OCI-LY1 (cell line): ENCODE data around the gene NWD2.

Source experiments
- H2AFZ ChIP-seq: fragments of 200-600 bp; sonication (generic), shearing (Covaris generic); 2 replicates; pipeline ENCODE4 v1.6.0; 2014; ENCODE audit warnings: antibody characterized with exemption, mild to moderate bottlenecking, low read length
- H3F3A ChIP-seq: fragments of 200-600 bp; sonication (generic), shearing (Covaris generic); 2 replicates; pipeline ENCODE4 v1.6.0; 2014; ENCODE audit warnings: mild to moderate bottlenecking, antibody characterized with exemption, low read length, moderate library complexity; ENCODE audit not compliant: insufficient read depth
- H3K27ac ChIP-seq: fragments of 200-600 bp; sonication (generic); 2 replicates; pipeline ENCODE4 v1.5.1; 2014; ENCODE audit warnings: low read length, mixed run types, mild to moderate bottlenecking, low read depth; ENCODE audit not compliant: poor library complexity, severe bottlenecking
- H3K27me3 ChIP-seq: fragments of 200-600 bp; sonication (generic); 2 replicates; pipeline ENCODE4 v1.6.0; 2014; ENCODE audit warnings: antibody characterized with exemption, mild to moderate bottlenecking, low read length, moderate library complexity; ENCODE audit not compliant: insufficient read depth
- H3K36me3 ChIP-seq: fragments of 200-600 bp; sonication (generic); 2 replicates; pipeline ENCODE4 v1.6.1; 2014; ENCODE audit warnings: mild to moderate bottlenecking, antibody characterized with exemption, low read length, moderate library complexity, mixed read lengths; ENCODE audit not compliant: insufficient read depth
- H3K4me1 ChIP-seq: fragments of 200-600 bp; sonication (generic); 2 replicates; pipeline ENCODE4 v1.5.1; 2014; ENCODE audit warnings: mild to moderate bottlenecking, low read length, moderate library complexity; ENCODE audit not compliant: insufficient read depth, severe bottlenecking
- H3K4me2 ChIP-seq: fragments of 200-600 bp; sonication (generic), shearing (Covaris generic); 2 replicates; pipeline ENCODE4 v1.6.1; 2014; ENCODE audit warnings: low read length
- H3K4me3 ChIP-seq: fragments of 200-600 bp; sonication (generic); 2 replicates; pipeline ENCODE4 v1.5.1; 2014; ENCODE audit warnings: low read length, low read depth, mild to moderate bottlenecking, mixed read lengths; ENCODE audit not compliant: poor library complexity, severe bottlenecking
- H3K79me2 ChIP-seq: fragments of 200-600 bp; shearing (Covaris generic); 2 replicates; pipeline ENCODE4 v1.6.1; 2016; ENCODE audit warnings: mixed run types, low read length, mixed read lengths; ENCODE audit not compliant: insufficient read depth
- H3K9ac ChIP-seq: fragments of 200-600 bp; sonication (generic), shearing (Covaris generic); 2 replicates; pipeline ENCODE4 v1.6.1; 2014; ENCODE audit warnings: mild to moderate bottlenecking, low read length, mixed read lengths
- H3K9me2 ChIP-seq: fragments of 200-600 bp; sonication (generic), shearing (Covaris generic); 2 replicates; pipeline ENCODE4 v1.6.1; 2014; ENCODE audit warnings: low read depth, mild to moderate bottlenecking, low read length, mixed read lengths
- H3K9me3 ChIP-seq: fragments of 200-600 bp; shearing (Covaris generic); 2 replicates; pipeline ENCODE4 v1.6.1; 2014; ENCODE audit warnings: low read length, mixed read lengths
- H4K20me1 ChIP-seq: fragments of 200-600 bp; sonication (generic), shearing (Covaris generic); 2 replicates; pipeline ENCODE4 v1.6.0; 2016; ENCODE audit warnings: mild to moderate bottlenecking, low read length; ENCODE audit not compliant: insufficient read depth
- EZH2 ChIP-seq: fragments of 200-600 bp; sonication (generic), shearing (Covaris generic); IDR thresholded peaks from 2 replicates; pipeline ENCODE4 v1.8.0; 2017; ENCODE audit warnings: borderline replicate concordance, mixed run types, mild to moderate bottlenecking, antibody characterized with exemption, low read length, moderate library complexity, mixed read lengths
- TF ChIP-seq, protein P1 (sequence below): fragments of 200-600 bp; sonication (generic), shearing (Covaris generic); IDR thresholded peaks from 2 replicates; pipeline ENCODE4 v1.5.1; 2017; ENCODE audit warnings: mild to moderate bottlenecking, antibody characterized with exemption, low read length, moderate library complexity, mixed read lengths

NWD2 gene

DNA sequence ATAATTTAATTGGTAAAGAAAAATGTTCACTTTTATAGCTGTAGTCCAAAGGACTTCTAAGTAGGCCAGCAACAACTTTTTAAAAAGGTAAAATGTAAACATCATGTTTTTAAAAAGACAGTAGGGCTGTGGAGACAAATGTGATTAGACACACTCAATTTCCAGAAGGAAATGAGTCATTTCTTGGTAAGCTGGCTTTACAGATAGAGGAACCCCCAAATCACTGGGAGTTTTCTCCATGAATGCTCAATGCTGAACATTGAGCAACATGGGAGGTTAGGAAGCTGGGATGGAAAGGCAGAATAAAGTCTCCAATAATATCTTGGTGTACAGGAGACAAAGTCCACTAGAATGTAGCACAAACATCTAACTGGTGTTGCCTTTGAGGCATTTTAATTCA, 121.3 kb downstream of the NWD2 start:
- Histone ChIP-seq H2AFZ (no peak overlapping the region), H3K9me2 (no peaks in the 10 kb centered on the region), H3K27ac (no peak overlapping the region)

DNA sequence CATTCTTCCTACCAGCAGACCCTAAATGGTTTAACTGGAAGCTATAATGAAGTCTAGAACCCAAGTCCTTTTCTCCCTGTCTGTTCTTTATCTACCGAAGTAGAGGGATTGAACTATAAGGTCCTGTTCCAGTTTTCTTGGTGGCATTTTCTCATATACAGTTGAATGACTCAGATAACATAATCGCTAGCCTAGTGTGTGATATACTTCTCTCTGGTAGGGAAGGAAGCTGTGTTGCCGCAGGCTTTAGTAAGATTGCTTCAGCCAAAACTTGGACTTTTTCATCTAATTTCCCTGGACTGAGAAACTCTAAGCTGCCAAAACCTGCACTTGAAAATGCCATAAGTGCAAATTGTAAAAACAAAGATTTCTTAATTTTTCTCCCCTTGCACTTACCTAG, 123.4 kb downstream of the NWD2 start:
- no peak overlapping the region for H3K4me2 ChIP-seq
- H3K9me2 ChIP-seq: no peaks in the 10 kb centered on the region
- H3K9ac ChIP-seq: no peak overlapping the region
- no peak overlapping the region for H2AFZ ChIP-seq
- H3K36me3 ChIP-seq: no peaks in the 10 kb centered on the region
- H3F3A ChIP-seq: no peaks in the 10 kb centered on the region
- H3K4me3 ChIP-seq: no peak overlapping the region
- H3K9me3 ChIP-seq: no peaks in the 10 kb centered on the region
- no peaks in the 10 kb centered on the region for H3K4me1 ChIP-seq
- H4K20me1 ChIP-seq: no peaks in the 10 kb centered on the region
- H3K79me2 ChIP-seq: no peaks in the 10 kb centered on the region
- no peaks in the 10 kb centered on the region for H3K27me3 ChIP-seq
- H3K27ac ChIP-seq: no peak overlapping the region
- no peak for TF ChIP-seq EZH2
- TF ChIP-seq, protein P1, sequence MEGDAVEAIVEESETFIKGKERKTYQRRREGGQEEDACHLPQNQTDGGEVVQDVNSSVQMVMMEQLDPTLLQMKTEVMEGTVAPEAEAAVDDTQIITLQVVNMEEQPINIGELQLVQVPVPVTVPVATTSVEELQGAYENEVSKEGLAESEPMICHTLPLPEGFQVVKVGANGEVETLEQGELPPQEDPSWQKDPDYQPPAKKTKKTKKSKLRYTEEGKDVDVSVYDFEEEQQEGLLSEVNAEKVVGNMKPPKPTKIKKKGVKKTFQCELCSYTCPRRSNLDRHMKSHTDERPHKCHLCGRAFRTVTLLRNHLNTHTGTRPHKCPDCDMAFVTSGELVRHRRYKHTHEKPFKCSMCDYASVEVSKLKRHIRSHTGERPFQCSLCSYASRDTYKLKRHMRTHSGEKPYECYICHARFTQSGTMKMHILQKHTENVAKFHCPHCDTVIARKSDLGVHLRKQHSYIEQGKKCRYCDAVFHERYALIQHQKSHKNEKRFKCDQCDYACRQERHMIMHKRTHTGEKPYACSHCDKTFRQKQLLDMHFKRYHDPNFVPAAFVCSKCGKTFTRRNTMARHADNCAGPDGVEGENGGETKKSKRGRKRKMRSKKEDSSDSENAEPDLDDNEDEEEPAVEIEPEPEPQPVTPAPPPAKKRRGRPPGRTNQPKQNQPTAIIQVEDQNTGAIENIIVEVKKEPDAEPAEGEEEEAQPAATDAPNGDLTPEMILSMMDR: no peak

More for the DNA sequence above, 121.3 kb downstream of the NWD2 start:
- H3K4me1 ChIP-seq: no peaks in the 10 kb centered on the region
- no peaks in the 10 kb centered on the region for H3K27me3 ChIP-seq
- H3K79me2 ChIP-seq: no peaks in the 10 kb centered on the region
- H3K4me3 ChIP-seq: no peak overlapping the region
- H3F3A ChIP-seq: no peaks in the 10 kb centered on the region
- no peak overlapping the region for H3K9ac ChIP-seq
- no peaks in the 10 kb centered on the region for H3K36me3 ChIP-seq
- no peaks in the 10 kb centered on the region for H3K9me3 ChIP-seq
- no peak overlapping the region for H3K4me2 ChIP-seq
- TF ChIP-seq, protein P1: no peak
- TF ChIP-seq EZH2: no peak
- H4K20me1 ChIP-seq: no peaks in the 10 kb centered on the region

DNA sequence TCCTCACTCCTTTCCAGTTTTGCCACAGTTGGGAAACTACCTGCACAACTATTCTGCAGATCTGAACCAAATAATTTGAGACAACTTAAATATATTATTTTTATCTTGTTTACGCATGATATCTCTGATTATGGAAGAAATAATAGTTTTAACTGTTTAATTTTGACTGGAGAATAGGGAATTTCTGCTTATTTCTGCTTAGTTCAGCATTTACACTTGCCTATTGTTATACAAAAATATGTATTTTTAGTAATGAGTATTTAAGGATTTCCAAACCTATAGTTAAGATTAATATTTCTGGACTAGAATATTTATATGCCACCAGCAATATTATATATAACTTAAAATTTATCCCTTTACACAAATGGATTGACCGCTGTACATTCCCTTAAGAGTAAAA, 125.5 kb downstream of the NWD2 start:
- Histone ChIP-seq H2AFZ (no peak overlapping the region), H4K20me1 (no peaks in the 10 kb centered on the region), H3K9ac (no peak overlapping the region), H3K4me2 (no peak overlapping the region), H3K4me3 (no peak overlapping the region), H3K4me1 (no peaks in the 10 kb centered on the region), H3K27ac (no peak overlapping the region), H3K79me2 (no peaks in the 10 kb centered on the region), H3K9me2 (no peaks in the 10 kb centered on the region), H3K9me3 (no peaks in the 10 kb centered on the region), H3K27me3 (no peaks in the 10 kb centered on the region), H3K36me3 (no peaks in the 10 kb centered on the region), H3F3A (no peaks in the 10 kb centered on the region)
- TF ChIP-seq EZH2: no peak
- TF ChIP-seq, protein P1: no peak
